H1 (cell line): ENCODE data around the gene TMEM17. TPM values are rescaled to one million over a fixed set of nuclear protein-coding genes. Genes with fewer than 3 reads are reported as not detected.

Experiments
- ASH2L ChIP-seq: fragments of 200-600, 300-600 bp; sonication (generic); IDR thresholded peaks from one replicate; pipeline ENCODE4 v1.7.1; 2017; ENCODE audit warnings: low read length
- BCL11A ChIP-seq, 2 experiments: IDR thresholded peaks; one replicate each; pipeline ENCODE4 v1.6.1; 2011; ENCODE audit warnings: low read depth in 2 of 2, low read length in 2 of 2, mild to moderate bottlenecking in 2 of 2
- CBX5 ChIP-seq: fragments of 300-800, 300-1000 bp; sonication (generic); IDR thresholded peaks from 2 replicates; pipeline ENCODE4 v1.7.1; 2016; ENCODE audit warnings: antibody characterized with exemption, low read length, low read depth
- CBX8 ChIP-seq: fragments of 300-800, 300-1000 bp; sonication (generic); IDR thresholded peaks from 2 replicates; pipeline ENCODE4 v1.7.1; 2016; ENCODE audit warnings: low read depth, low read length, borderline replicate concordance
- CHD7 ChIP-seq: fragments of 300-600 bp; sonication (generic); IDR thresholded peaks from 2 replicates; pipeline ENCODE4 v1.7.1; 2012; ENCODE audit warnings: low read length, moderate library complexity, mild to moderate bottlenecking, inconsistent platforms; ENCODE audit not compliant: insufficient replicate concordance
- GTF2F1 ChIP-seq: IDR thresholded peaks from 2 replicates; pipeline ENCODE4 v1.6.1; 2012; ENCODE audit warnings: low read depth, low read length, improper control_type of control experiment, borderline replicate concordance
- HDAC6 ChIP-seq: IDR thresholded peaks from one replicate; pipeline ENCODE4 v1.7.1; 2012; ENCODE audit warnings: low read depth, mild to moderate bottlenecking, inconsistent platforms, low read length, moderate library complexity
- JUN ChIP-seq: IDR thresholded peaks from 2 replicates; pipeline ENCODE4 v1.6.1; 2011; ENCODE audit warnings: low read depth, mild to moderate bottlenecking, improper control_type of control experiment, low read length
- KDM4A ChIP-seq: IDR thresholded peaks from one replicate; pipeline ENCODE4 v1.7.1; 2012; ENCODE audit warnings: low read depth, mild to moderate bottlenecking, moderate library complexity, low read length, inconsistent platforms; ENCODE audit not compliant: severe bottlenecking
- NRF1 ChIP-seq: IDR thresholded peaks from 2 replicates; pipeline ENCODE4 v1.6.1; 2011; ENCODE audit warnings: mild to moderate bottlenecking, low read depth, low read length, improper control_type of control experiment
- POLR2A ChIP-seq, 2 experiments: IDR thresholded peaks; 1 replicate in 1 of 2; 2 replicates in 1 of 2; pipeline ENCODE4 v1.6.1; 2011; ENCODE audit warnings: low read depth in 2 of 2, low read length in 2 of 2, mild to moderate bottlenecking in 2 of 2; ENCODE audit errors: control extremely low read depth in 1 of 2
- TAF1 ChIP-seq: IDR thresholded peaks from 2 replicates; pipeline ENCODE4 v1.6.1; 2011; ENCODE audit warnings: mild to moderate bottlenecking, low read depth, low read length
- polyA plus RNA-seq, 7 experiments: library from polyadenylated mRNA; depleted of rRNA in 3 of 7; stranded (reverse) in 5 of 7; unstranded in 2 of 7; fragments of >200 nt in 5 of 7; fragments of 200-250 nt in 2 of 7; gene quantifications; 1 replicate in 5 of 7; 2 replicates in 1 of 7; 4 replicates in 1 of 7; pipeline versions ENCODE4 v1.2.1 to v1.2.3, GENCODE V29; 2011 to 2013; ENCODE audit warnings: missing spikeins in 2 of 7, mixed read lengths in 2 of 7
- total RNA-seq: library from RNA; stranded (reverse); fragmentation: NEBNext Ultra II Directional; extraction: Animal tissue kit (Norgen Biotek cat#: 25700); gene quantifications from 2 replicates; pipeline ENCODE4 v1.2.1, GENCODE V29; 2021

The TMEM17 gene
- total and polyA plus RNA-seq, 2 of the 8 experiments (the other 6 are each of a cell fraction or from before 2014, with no cell fraction given), result 0.69 to 1.2 TPM

DNA sequence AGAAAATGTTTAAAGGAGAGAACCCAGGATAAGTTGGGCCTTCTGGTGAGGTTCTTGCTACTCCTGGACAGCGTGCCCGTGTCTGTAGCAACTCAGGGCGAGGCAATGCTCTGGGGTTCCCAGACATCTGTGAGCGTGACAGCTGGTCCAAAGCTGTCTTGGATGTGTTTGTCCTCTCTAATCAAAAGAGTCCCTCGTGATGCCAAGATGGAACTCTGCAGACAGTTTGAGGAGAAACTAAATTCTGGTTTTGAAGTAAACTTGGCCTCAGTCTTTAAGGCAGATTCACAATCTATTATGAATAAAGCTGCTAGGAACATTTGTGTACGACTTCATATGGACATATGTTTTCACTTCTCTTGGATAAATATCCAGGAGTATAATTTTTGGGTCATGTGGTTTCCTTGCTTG, 47.3 kb downstream of the TMEM17 start (continued):
- TF ChIP-seq CHD7 (no peak), BCL11A (IDR thresholded peaks at IDR 0.05; ENCODE audit: low read depth in 2 of 2, low read length in 2 of 2) (no peak), POLR2A (IDR thresholded peaks at IDR 0.05; ENCODE audit: control extremely low read depth in 1 of 2, low read depth in 2 of 2, low read length in 2 of 2) (no peak), NRF1 (no peak), TAF1 (no peak), HDAC6 (no peak), KDM4A (no peak), CBX8 (no peak), CBX5 (no peak), JUN (no peak), GTF2F1 (no peak), ASH2L (no peak)
